ENCODE results near the gene NDUFAF8.

NDUFAF8 gene

DNA sequence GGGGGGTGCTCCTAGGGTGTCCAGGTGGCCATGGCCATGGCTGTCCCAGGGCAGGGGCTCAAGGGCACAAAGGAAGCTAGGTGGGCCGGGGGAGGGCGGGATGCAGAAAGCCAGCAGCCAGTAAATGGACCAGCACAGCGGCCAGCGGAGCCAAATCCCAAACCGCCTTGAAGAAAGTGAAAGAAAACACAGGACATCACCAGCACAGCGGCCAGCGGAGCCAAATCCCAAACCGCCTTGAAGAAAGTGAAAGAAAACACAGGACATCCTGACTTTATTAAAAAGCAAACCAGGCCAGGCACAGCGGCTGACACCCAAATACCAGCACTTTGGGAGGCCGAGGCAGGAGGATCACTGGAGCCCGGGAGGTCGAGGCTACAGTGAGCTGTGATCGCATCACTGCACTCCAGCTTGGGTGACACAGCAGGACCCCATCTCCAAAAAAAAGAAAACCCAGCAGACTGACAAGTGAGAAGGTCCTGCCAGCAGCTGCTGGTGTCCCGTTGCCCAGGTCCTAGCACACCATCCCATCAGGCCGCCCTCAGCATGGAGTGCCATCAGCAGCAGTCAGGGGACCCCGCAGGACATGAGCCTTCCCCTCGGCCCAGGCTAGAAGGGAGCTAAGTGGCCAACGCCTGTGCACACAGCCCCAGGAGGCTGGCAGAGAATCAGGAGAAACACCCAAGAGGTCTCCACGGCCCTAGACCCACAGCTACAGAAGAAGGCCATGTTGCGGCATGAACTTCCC is 39.0 kb downstream of the NDUFAF8 start:
- no peak for DNase-seq

DNA sequence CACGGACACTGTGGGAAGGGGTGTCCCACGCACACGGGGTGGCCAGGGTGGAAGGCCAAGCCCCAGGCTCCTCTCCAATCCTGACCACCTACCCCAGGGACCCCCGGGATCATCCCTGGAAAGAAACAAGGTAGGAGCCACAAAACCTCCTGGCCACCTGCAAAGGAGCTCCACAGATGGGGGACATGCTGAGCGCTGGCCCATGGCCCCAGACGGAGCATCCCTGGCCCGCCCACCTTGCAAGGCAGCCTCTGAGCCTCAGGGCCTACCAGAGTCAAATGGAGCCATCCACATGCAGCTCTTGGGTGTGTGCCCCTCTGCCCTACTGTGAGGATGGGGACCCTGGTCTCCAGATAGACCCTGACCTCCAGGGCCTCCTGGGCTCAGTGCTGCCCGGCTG is 39.7 kb downstream of the NDUFAF8 start:
- DNase-seq: no peak

DNA sequence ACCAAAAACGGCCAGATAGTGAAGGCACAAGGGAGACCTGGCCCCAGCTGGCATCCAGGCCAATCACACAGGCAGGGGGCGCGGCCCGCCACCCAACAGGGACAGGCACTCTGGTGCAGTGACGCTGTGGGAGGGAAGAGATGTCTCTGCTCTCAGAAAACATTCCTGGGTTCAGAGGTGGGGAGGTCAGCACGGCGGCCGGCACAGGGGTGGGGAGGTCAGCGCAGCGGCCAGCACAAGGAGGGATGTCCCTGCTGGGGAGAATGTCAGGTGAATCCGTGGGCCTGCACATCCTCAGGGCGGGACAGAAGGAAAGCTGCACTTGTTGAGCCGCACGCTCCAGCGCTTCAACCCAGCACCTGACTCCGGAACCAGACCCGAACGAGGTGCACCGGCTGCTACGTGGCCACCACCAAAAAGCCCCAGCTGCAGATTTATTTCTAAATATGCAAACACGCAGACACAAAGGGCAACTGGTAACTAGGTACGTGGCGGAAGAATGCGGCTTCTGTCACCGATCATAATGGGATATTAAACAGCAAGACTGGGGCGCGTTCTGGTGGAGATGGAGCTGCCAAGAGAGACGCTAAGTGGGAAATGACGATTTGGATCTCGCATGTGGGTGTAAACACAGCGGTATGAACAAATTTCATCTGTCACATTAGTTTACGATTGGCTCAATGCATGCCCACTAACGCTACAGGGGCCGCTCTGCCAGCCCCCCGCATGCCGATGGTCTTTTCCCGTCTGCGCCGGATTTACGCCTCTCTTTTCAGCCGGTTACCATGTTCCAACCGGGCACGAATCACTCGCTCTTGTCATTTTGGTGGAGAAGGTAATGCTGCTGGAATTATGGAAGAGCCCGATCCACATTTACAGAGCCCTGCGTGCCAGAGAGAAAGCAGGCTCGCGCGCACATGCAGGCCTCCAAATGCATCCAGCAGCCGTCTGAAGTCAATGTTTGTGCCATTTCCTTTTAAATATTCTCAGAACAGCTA is 40.5 kb downstream of the NDUFAF8 start:
- DNase-seq: no peak

DNA sequence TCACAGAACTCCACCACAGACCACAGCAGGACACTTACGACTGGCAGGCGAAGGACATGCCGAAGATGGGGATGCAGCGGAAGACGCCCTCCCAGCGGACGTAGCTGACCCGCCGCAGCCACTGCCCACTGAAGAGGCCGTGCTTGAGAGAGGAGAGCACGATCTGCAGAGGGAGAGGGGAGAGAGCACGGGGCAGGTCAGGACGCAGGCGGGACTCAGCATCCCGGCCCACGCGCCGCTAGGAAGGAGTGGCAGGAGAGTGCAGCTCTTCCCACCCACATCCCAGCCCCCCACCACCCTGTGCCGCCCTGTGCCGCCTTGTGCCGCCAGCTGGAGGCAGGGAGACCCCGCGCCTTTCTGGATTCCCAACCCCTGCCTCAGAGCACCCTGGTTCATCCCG is 41.5 kb downstream of the NDUFAF8 start:
- no peak for DNase-seq

DNA sequence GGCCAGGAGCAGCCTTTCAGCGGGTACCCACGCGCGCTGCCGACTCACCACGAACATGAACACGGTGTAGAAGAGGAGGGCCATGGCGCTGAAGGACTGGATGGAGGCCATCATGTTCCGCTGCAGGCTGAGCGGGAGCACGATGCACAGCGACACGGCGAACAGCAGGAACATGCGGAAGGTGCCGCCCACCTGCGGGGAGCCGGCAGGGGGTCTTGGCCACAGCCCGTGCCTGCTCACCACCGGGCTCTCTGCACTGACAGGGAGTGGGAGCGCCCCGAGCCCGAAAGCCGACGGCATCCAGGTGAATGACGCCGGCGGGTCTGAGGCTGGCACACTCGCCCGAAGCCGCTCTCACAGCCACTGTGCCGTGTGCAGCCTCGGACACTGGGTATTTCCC is 43.0 kb downstream of the NDUFAF8 start:
- DNase-seq: no peak

DNA sequence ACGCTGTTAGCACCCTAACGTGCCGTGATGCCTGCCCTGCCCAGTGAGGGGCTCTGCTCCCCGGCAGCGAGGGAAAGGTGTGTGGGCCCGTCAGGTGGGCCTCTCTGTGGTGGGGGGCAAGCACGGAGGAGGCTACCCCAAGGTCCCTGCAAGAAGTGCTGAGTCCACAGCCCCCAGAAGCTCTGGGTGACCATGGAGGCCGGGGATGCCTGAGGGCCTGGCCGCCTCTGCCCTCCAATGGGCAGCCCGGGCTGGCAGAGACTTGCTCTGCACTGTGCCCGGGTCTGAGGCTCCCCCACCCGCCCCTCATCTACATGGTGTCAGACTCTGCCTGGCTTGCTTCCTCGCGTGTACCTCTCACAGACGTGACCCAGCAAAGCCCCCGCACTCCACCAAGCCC is 43.8 kb downstream of the NDUFAF8 start:
- no peak for DNase-seq

DNA sequence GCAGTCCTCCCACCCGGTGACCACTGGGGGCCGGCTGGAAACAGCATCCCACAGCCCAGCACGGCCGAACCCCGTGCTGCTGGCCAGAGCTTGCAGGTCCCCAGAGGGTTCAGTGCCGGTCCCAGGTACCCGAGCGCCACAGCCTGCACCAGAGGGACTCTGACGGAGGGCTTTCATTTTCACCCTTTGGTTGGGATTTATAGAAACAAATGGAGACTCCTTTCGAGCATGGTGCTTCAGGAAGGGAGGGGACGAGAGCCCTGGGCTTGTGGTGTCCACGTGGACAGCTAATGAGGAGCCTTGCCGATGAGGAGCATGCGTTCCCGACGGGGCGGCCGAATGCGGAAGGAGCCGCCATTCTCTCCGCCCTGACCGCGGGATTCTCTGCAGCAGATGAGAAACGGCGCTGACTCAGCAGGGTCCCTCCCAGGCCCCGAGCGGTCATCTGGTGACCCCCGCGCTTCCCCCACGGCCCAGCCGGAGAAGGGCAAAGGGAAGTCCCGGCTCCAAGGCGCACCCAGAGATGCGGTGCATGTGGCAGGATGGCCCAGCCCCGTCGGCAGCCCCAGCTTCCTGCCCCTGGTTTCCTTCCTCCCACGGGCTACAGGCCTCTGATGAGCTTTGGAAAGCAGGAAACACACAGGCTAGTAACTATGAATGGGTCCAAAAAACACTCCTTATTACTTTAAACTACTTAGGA is 46.2 kb downstream of the NDUFAF8 start:
- peak; percentile 50 for DNase-seq

DNA sequence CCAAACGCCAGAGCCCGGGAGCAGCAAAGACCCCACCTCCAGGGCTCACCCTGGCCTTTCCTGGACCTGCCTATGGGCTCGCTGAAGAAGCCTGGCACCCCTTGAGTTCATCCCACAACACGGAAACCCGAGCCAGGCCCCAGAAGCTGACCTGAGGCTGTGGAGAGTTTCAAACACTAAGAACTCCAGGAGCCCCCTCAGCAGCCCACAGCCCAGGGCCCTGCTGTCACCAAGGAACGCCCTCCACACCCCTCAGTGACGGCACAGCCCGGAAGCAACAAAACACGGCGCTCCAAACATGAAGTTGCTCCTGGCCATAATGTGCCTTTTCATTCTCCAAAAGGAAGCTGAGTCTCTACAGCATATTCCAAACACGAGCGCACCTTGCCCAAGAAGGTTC is 46.8 kb downstream of the NDUFAF8 start:
- no peak for DNase-seq

DNA sequence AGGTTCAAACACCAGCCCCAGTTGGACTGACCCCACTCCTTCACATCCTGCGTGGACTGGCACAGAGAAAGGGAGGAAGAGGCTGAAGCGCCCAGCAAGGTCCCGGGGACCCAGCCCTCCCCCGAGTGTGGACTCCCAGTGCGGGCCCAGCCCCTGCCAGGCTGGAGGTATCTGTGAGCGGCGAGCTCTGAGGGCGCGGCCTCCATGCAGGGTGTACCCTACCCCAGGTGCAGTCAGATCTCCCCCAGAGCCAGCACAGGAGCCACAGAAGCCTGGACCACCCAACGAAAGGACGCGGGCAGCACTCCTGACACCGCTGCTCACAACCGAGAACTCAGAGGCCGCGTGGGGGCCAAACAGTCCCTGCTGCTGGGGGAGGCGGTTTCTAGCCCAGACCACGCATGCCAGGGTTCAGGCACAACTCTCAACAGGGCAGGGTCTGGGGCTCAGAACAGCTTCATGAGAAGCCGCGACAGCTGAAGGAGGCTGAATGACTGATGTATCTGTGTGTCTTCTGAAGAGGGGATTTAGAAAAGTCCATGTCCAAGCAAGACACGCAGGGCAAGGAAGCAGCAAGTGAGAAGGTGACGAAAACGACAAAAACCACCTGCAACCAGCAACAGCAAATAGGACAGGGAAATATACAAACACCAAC is 47.5 kb downstream of the NDUFAF8 start:
- DNase-seq: no peak

DNA sequence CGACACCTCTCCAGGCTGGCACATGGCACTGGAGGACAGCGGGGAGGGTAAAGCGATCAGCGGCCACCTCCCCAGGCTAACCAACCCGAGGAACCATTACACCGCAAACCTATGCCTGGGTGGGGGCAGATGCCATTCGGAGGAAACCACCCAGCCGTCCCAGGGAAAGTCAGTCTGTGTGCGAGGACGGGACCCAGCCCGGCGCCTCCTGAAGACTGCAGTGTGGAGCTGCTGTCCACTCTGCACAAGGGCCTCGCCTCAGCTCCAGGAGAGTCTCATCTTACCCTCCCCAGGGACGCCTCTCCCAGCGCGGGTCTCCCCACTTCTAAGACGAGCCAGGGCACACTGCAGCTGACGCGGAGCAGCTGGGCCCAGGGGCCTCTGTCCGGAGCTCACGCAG is 48.0 kb downstream of the NDUFAF8 start:
- no peak for DNase-seq

DNA sequence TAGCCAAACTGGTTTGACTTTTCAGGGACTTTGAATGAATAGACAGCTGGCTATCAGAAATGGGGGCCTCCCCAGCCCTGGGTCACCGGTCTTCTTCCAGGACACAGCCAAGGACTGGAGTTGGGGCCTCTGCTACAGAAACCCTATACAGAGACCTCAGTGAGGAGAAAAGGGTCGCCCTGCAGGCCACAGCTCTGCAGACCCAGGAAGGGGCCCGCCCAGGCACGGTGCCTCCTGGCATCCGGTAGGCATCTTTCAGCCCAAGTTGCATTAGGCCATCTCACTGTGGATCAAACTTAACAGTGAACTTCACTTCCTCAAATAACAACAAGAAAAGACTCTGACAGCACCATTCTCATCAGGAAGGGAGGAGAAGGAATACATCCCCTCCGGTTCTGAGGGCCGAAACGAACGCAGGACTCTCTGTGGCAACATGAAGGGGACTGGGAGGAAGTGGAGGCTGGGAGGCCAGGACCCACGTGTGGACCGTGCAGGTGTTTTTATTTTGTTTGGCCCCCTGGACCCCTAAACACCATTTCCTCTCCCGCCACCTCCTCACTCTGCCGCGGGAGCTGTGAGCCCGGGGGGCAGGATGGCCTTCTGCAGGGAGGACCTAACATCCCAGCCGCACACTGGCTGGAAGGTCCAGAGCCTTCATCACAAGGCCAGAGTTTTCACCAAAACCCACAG is 48.8 kb downstream of the NDUFAF8 start:
- no peak for DNase-seq

DNA sequence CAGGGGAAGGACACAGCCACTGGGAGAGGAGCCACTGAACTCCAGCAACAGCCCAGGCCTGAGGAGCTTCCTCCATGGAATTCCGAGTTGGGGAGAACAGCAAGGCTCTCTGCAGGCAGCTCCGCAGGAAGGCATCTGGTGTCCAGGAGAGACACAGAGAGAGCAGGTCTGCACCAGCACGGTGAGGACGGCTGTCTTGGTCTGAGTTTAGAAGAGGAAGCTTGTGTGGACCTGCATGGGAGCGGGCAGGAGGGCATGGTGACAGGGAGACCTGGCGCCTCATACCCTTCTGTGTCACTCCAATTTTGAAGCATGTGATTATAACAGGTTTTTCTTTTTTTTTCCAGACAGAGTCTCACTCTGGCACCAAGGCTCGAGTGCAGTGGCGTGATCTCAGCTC is 49.6 kb downstream of the NDUFAF8 start:
- DNase-seq: no peak

DNA sequence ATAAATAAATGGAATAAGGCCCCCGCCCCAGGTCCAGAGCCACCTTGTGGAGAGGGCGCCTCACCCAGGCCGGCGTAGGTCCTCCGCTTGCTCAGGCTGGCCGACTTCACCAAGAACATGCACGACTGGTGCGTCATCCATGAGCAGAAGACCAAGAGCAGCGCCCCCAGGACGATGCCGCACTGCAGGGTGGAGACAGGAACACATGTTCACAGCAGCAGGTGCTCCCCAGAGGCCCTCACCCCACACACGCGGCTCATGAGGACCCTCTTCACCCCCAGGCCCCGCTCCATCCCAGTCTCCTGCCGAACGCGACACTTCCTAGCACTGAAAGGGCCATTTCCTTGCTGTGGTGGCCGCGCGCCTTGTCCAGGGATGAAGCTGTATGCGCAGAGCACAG is 50.5 kb downstream of the NDUFAF8 start:
- DNase-seq: no peak

DNA sequence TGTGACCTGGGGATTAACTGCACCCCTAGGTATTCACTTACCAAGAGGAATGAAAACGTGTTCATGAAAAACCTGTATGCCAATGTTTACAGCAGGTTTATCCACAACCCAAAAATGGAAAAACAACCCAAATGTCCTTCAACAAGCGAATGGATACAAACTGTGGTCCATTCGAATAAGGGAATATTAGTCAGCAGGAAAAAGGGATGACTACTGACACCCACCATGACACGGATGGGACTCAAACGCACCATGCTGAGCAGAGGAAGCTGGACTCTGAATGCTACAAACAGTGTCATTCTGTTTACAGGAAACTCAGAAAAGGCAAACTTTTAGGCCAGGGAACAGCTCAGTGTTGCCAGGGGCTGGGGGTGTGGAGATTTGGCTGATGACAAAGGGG is 51.1 kb downstream of the NDUFAF8 start:
- DNase-seq: no peak
